Osteocyte (in vitro differentiated cells): Measurements from ENCODE around the gene HOXD3. TPM values are rescaled to one million over a fixed set of nuclear protein-coding genes. Genes with fewer than 3 reads are reported as not detected.
A peak's percentile ranks its signal among the peaks of the same experiment; 100 is the strongest.

Source experiments
- DNase-seq: peaks from one replicate; pipeline ENCODE4 v3.0.0; 2021; ENCODE audit warnings: mixed read lengths; ENCODE audit not compliant: unreplicated experiment; ENCODE audit errors: extremely low spot score
- H3K27ac Mint-ChIP-seq: one replicate; pipeline ENCODE4 v1.8.0; 2021; ENCODE audit warnings: mild to moderate bottlenecking, mixed read lengths; ENCODE audit not compliant: unreplicated experiment
- H3K27me3 Mint-ChIP-seq: one replicate; pipeline ENCODE4 v1.8.0; 2021; ENCODE audit warnings: mixed read lengths; ENCODE audit not compliant: unreplicated experiment
- H3K36me3 Mint-ChIP-seq: one replicate; pipeline ENCODE4 v1.8.0; 2021; ENCODE audit warnings: mixed read lengths; ENCODE audit not compliant: unreplicated experiment
- H3K4me1 Mint-ChIP-seq: one replicate; pipeline ENCODE4 v1.8.0; 2021; ENCODE audit warnings: mixed read lengths; ENCODE audit not compliant: unreplicated experiment
- H3K4me3 Mint-ChIP-seq: one replicate; pipeline ENCODE4 v1.8.0; 2021; ENCODE audit warnings: mild to moderate bottlenecking, moderate library complexity, mixed read lengths; ENCODE audit not compliant: unreplicated experiment
- H3K9me3 Mint-ChIP-seq: one replicate; pipeline ENCODE4 v1.8.0; 2021; ENCODE audit warnings: mixed read lengths; ENCODE audit not compliant: unreplicated experiment
- total RNA-seq: library from RNA; stranded (reverse); gene quantifications from 2 replicates; pipeline ENCODE4 v1.2.1, GENCODE V29; 2021
- TF ChIP-seq, protein P1 (sequence below): fragments of 200-600 bp; sonication (generic); IDR thresholded peaks from 2 replicates; pipeline ENCODE4 v1.5.0; 2021; ENCODE audit warnings: antibody characterized with exemption, mild to moderate bottlenecking, moderate library complexity

The HOXD3 gene
- total RNA-seq, 1 donor from 2014 or later: not detected

DNA sequence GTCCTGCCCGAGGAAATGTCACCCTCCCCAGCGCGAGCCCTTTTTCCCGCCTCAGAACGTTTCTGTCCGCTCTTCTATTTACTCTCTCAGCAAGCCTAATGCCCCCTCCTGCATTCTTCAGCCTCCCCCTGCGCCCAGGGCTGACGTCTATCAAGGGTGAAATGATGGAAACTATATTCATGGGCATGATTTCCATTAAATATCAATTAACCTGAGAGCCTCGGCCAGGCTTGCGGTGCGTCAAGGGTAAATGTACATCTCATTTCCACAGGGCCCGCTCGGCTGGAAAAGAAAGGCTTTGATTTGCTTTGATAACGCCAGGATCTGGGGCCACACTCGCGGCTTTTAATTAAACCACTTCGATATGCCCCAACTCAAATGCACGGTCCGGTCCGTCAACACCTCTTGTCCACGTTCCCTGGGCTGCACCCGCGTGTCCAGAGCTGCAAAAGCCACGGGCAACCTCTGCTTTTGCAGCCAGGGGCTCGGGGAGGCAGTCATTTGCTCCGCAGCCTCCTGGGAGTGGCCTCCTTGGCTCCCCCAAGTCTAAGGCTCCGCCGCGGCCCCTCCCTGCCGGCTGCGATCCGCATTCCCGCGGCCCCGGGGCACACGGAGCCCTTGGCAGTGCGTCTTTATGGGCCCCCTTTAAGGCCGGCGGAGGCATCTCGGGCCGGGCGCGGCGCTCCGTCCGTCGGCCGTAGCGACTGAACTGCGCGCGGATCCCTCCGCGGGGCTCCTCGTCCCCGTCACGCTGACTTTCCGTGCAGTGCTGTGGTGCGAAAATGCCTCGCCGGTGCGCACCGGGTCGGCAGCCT lies 27.9 kb upstream of the HOXD3 start, which contains the start of gene HOXD8:
TSS of gene HOXD8 (plus strand) at position 724 of the 815 bp plus-strand sequence. CDS start 662 bp downstream, outside the sequence.
- Mint-ChIP-seq H3K27me3 (peaks cover 86% of the 10 kb centered on the region), H3K4me3 (peak within 1 kb of the TSS; percentile 62), H3K4me1 (peaks cover 24% of the 10 kb centered on the region), H3K27ac (no peak within 1 kb of the TSS), H3K36me3 (peaks cover 2% of the 10 kb centered on the region), H3K9me3 (no peaks in the 10 kb centered on the region)
- no peak for DNase-seq
- TF ChIP-seq, protein P1, sequence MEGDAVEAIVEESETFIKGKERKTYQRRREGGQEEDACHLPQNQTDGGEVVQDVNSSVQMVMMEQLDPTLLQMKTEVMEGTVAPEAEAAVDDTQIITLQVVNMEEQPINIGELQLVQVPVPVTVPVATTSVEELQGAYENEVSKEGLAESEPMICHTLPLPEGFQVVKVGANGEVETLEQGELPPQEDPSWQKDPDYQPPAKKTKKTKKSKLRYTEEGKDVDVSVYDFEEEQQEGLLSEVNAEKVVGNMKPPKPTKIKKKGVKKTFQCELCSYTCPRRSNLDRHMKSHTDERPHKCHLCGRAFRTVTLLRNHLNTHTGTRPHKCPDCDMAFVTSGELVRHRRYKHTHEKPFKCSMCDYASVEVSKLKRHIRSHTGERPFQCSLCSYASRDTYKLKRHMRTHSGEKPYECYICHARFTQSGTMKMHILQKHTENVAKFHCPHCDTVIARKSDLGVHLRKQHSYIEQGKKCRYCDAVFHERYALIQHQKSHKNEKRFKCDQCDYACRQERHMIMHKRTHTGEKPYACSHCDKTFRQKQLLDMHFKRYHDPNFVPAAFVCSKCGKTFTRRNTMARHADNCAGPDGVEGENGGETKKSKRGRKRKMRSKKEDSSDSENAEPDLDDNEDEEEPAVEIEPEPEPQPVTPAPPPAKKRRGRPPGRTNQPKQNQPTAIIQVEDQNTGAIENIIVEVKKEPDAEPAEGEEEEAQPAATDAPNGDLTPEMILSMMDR: no peak

DNA sequence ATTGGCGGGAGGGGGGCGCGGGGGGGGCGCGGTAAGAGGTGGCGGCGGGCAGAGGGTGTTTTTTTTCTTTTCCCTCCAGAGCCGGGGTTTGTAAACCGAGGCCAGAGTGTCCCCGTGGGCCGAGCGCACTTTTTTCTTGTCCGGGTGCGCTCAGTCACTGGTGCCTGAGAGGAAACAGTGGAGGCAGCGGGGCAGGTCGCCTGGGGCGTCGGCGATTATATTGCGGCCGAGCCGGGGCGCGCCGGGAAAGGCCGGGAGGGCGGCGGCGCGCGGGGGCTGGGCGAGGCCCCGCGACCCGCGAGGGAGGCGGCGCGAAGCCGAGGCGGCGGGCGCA lies 27.3 kb upstream of the HOXD3 start:
- no peak for DNase-seq
- TF ChIP-seq, protein P1: no peak
- H3K36me3 Mint-ChIP-seq: peaks cover 1% of the 10 kb centered on the region
- H3K27me3 Mint-ChIP-seq: peaks cover 86% of the 10 kb centered on the region
- H3K4me1 Mint-ChIP-seq: peaks cover 24% of the 10 kb centered on the region
- H3K4me3 Mint-ChIP-seq: peak overlapping the region; percentile 29
- no peaks in the 10 kb centered on the region for H3K9me3 Mint-ChIP-seq
- H3K27ac Mint-ChIP-seq: no peak overlapping the region

DNA sequence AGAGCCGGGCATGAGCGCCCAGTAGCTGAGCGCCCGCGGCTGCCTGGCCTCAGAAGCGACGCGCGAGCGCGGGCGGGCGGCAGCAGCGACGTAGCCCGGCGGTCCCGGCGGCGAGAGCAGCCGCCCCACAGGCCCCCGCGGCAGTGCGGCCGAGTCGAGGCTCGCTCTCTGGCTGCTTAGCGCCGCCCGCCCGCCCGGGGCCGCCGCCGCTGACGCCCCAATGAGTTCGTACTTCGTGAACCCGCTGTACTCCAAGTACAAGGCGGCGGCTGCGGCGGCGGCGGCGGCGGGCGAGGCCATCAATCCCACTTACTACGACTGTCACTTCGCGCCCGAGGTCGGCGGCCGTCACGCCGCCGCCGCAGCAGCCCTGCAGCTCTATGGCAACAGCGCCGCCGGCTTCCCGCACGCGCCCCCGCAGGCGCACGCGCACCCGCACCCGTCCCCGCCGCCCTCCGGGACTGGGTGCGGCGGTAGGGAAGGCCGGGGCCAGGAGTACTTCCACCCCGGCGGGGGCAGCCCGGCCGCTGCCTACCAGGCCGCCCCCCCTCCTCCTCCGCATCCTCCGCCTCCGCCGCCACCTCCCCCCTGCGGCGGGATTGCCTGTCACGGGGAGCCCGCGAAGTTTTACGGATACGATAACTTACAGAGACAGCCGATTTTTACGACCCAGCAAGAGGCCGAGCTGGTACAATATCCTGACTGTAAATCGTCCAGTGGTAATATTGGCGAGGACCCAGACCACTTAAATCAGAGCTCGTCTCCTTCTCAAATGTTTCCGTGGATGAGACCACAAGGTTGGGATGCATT lies 26.8 kb upstream of the HOXD3 start:
- Mint-ChIP-seq H3K4me3 (peak overlapping the region; percentile 62), H3K27me3 (peaks cover 86% of the 10 kb centered on the region), H3K27ac (no peak overlapping the region), H3K9me3 (no peaks in the 10 kb centered on the region), H3K36me3 (no peaks in the 10 kb centered on the region), H3K4me1 (peaks cover 25% of the 10 kb centered on the region)
- TF ChIP-seq, protein P1: no peak
- DNase-seq: no peak

DNA sequence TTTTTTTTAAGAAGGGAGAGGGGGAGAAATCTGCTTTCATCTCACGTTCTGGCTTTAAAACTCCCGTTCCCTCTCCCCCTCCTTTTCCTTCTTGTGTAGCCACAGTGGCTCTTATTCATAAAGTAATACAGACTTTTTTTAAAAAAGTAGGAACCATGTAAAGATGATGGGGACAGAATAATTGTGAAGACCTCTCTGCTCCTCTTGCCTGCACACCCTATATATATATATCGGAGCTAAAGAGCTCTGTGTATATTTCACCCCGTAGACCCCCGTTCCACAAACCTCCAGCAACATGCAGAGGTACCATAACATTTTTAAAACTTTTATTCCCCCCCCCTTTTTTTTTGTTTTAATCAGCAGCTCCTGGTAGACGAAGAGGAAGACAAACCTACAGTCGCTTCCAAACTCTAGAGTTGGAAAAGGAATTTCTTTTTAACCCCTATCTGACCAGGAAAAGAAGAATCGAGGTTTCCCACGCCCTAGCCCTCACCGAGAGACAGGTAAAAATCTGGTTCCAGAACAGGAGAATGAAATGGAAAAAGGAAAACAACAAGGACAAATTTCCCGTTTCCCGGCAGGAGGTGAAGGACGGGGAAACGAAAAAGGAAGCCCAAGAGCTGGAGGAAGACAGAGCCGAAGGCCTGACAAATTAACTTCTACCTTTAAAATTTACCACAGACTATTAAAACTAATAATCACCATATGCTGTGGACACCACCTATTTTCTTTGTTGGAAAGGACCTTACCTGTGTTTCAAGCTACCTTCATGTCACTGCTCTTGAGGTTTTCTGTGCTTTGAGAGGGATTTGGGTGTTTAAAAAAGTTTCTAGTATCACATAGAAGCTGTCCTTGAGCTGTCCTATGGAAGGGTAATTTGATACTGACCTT lies 25.9 kb upstream of the HOXD3 start:
- peaks cover 86% of the 10 kb centered on the region for H3K27me3 Mint-ChIP-seq
- H3K4me3 Mint-ChIP-seq: peak overlapping the region; percentile 62
- no peaks in the 10 kb centered on the region for H3K9me3 Mint-ChIP-seq
- H3K36me3 Mint-ChIP-seq: no peaks in the 10 kb centered on the region
- H3K27ac Mint-ChIP-seq: no peak overlapping the region
- H3K4me1 Mint-ChIP-seq: peaks cover 31% of the 10 kb centered on the region
- no peak for DNase-seq
- TF ChIP-seq, protein P1: no peak
